Measurements from ENCODE around the gene MTMR3.

DNA sequence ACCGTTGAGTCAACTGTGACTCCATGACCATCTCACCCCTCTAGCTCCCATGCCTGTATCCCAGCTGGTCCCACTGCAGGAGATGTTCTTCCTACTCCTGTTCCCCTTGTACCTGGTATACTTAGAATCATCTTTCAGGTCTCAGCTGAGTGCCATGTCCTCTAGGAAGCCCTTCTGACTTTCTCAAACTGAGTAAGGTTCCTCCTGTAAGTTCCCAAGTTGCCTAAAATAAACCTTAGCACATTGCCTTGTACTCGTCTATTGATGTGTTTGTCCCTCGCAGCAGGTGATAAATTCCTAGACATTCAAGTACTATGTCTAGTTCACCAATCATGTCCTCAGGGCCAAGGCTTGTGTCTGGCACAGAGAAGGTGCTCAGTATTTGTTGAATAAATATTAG is 26.5 kb upstream of the MTMR3 start:
- TF ChIP-seq, protein P1, sequence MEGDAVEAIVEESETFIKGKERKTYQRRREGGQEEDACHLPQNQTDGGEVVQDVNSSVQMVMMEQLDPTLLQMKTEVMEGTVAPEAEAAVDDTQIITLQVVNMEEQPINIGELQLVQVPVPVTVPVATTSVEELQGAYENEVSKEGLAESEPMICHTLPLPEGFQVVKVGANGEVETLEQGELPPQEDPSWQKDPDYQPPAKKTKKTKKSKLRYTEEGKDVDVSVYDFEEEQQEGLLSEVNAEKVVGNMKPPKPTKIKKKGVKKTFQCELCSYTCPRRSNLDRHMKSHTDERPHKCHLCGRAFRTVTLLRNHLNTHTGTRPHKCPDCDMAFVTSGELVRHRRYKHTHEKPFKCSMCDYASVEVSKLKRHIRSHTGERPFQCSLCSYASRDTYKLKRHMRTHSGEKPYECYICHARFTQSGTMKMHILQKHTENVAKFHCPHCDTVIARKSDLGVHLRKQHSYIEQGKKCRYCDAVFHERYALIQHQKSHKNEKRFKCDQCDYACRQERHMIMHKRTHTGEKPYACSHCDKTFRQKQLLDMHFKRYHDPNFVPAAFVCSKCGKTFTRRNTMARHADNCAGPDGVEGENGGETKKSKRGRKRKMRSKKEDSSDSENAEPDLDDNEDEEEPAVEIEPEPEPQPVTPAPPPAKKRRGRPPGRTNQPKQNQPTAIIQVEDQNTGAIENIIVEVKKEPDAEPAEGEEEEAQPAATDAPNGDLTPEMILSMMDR (IDR thresholded peaks at IDR 0.05) = no peak
- no peak for TF ChIP-seq POLR2A (IDR thresholded peaks at IDR 0.05)
